OCI-LY3 (cell line): Measurements from ENCODE around the gene CHN2.

Experiments
- H2AFZ ChIP-seq: fragments of 200-600, 300-600 bp; shearing (Covaris generic); 2 replicates; pipeline ENCODE4 v1.6.0; 2014; ENCODE audit warnings: antibody characterized with exemption, low read depth, low read length
- H3K27ac ChIP-seq: fragments of 200-600, 300-600 bp; sonication (generic); 2 replicates; pipeline ENCODE4 v1.5.1; 2014; ENCODE audit warnings: mild to moderate bottlenecking, low read length, moderate library complexity, mixed read lengths
- H3K27me3 ChIP-seq: fragments of 200-600, 300-600 bp; sonication (generic); 2 replicates; pipeline ENCODE4 v1.6.1; 2014; ENCODE audit warnings: low read depth, low read length, mixed read lengths
- H3K36me3 ChIP-seq: fragments of 200-600, 300-600 bp; sonication (generic); replicated peaks from 2 replicates; pipeline ENCODE3; 2014; ENCODE audit warnings: low read depth, low read length, mixed read lengths
- H3K4me1 ChIP-seq: fragments of 300-600, 200-600 bp; sonication (generic); 2 replicates; pipeline ENCODE4 v1.6.1; 2014; ENCODE audit warnings: low read length, mixed read lengths
- H3K4me2 ChIP-seq: fragments of 200-600, 300-600 bp; sonication (generic); 2 replicates; pipeline ENCODE4 v1.6.1; 2014; ENCODE audit warnings: low read length, mixed read lengths
- H3K4me3 ChIP-seq: fragments of 300-600, 200-600 bp; sonication (generic); 2 replicates; pipeline ENCODE4 v1.5.1; 2014; ENCODE audit warnings: antibody characterized with exemption, mild to moderate bottlenecking, low read length, moderate library complexity
- H3K79me2 ChIP-seq: fragments of 300-600, 200-600 bp; shearing (Covaris generic); 2 replicates; pipeline ENCODE4 v1.6.1; 2014; ENCODE audit warnings: mild to moderate bottlenecking, low read length, mixed read lengths
- H3K9ac ChIP-seq: fragments of 300-600, 200-600 bp; shearing (Covaris generic); 2 replicates; pipeline ENCODE4 v1.6.0; 2014; ENCODE audit warnings: mild to moderate bottlenecking, low read length, moderate library complexity
- H3K9me3 ChIP-seq: fragments of 200-600, 300-600 bp; shearing (Covaris generic); 2 replicates; pipeline ENCODE4 v1.6.1; 2014; ENCODE audit warnings: low read length, mixed read lengths; ENCODE audit not compliant: insufficient read depth
- H4K20me1 ChIP-seq: fragments of 200-600, 300-600 bp; sonication (generic); 2 replicates; pipeline ENCODE4 v1.6.1; 2016; ENCODE audit warnings: low read length, mixed read lengths; ENCODE audit not compliant: insufficient read depth
- CTCF ChIP-seq: fragments of 200-600, 300-600 bp; sonication (generic); IDR thresholded peaks from 2 replicates; pipeline ENCODE4 v1.5.1; 2014; ENCODE audit warnings: antibody characterized with exemption, low read length, low read depth
- EZH2phosphoT487 ChIP-seq: fragments of 200-600 bp; shearing (Covaris generic); IDR thresholded peaks from 2 replicates; pipeline ENCODE4 v1.6.1; 2018; ENCODE audit warnings: antibody characterized with exemption, mixed run types, low read depth

Gene CHN2

GRCh38 chr7:29495653-29496052, 301.1 kb downstream of the CHN2 start:
- TF ChIP-seq CTCF = no peak
- no peak for TF ChIP-seq EZH2phosphoT487
- no peak overlapping the region for H3K4me3 ChIP-seq
- H3K36me3 ChIP-seq = no peaks in the 10 kb centered on the region
- no peaks in the 10 kb centered on the region for H3K79me2 ChIP-seq
- H4K20me1 ChIP-seq = no peaks in the 10 kb centered on the region
- H3K27me3 ChIP-seq = no peaks in the 10 kb centered on the region
- H3K4me1 ChIP-seq = no peaks in the 10 kb centered on the region
- no peak overlapping the region for H3K4me2 ChIP-seq
- H3K27ac ChIP-seq = no peak overlapping the region
- no peak overlapping the region for H3K9ac ChIP-seq
- no peaks in the 10 kb centered on the region for H3K9me3 ChIP-seq
- no peak overlapping the region for H2AFZ ChIP-seq

- no peaks in the 10 kb centered on the region for H4K20me1 ChIP-seq
- no peaks in the 10 kb centered on the region for H3K4me1 ChIP-seq
- H3K79me2 ChIP-seq = no peaks in the 10 kb centered on the region
- TF ChIP-seq EZH2phosphoT487 (no peak), CTCF (no peak)
- no peak overlapping the region for H3K9ac ChIP-seq
- no peak overlapping the region for H2AFZ ChIP-seq
- no peak overlapping the region for H3K27ac ChIP-seq
- H3K4me3 ChIP-seq = no peak overlapping the region
- H3K27me3 ChIP-seq = no peaks in the 10 kb centered on the region
- no peaks in the 10 kb centered on the region for H3K9me3 ChIP-seq
- H3K4me2 ChIP-seq = no peak overlapping the region
- no peaks in the 10 kb centered on the region for H3K36me3 ChIP-seq
Measured at GRCh38 chr7:29496355-29497020, 301.9 kb downstream of the CHN2 start.

- Histone ChIP-seq H3K27ac (no peak overlapping the region), H3K27me3 (no peaks in the 10 kb centered on the region), H3K9ac (no peak overlapping the region), H4K20me1 (no peaks in the 10 kb centered on the region), H3K4me1 (no peaks in the 10 kb centered on the region), H3K9me3 (no peaks in the 10 kb centered on the region), H3K4me2 (no peak overlapping the region), H3K4me3 (no peak overlapping the region), H3K36me3 (no peaks in the 10 kb centered on the region), H3K79me2 (no peaks in the 10 kb centered on the region), H2AFZ (no peak overlapping the region)
- no peak for TF ChIP-seq CTCF
- no peak for TF ChIP-seq EZH2phosphoT487
Measured at GRCh38 chr7:29499932-29500331, 305.4 kb downstream of the CHN2 start.

- Histone ChIP-seq H4K20me1 (no peaks in the 10 kb centered on the region), H3K27ac (no peak overlapping the region), H3K79me2 (no peaks in the 10 kb centered on the region), H3K27me3 (no peaks in the 10 kb centered on the region), H3K4me3 (no peak overlapping the region), H3K9me3 (no peaks in the 10 kb centered on the region), H3K4me2 (no peak overlapping the region), H3K9ac (no peak overlapping the region), H2AFZ (no peak overlapping the region), H3K4me1 (no peaks in the 10 kb centered on the region), H3K36me3 (no peaks in the 10 kb centered on the region)
- TF ChIP-seq CTCF (no peak), EZH2phosphoT487 (no peak)
Measured at GRCh38 chr7:29500719-29501118, 306.1 kb downstream of the CHN2 start.
